Endothelial cell of umbilical vein (primary cell): Measurements from ENCODE around the gene CRELD2.

Experiments used
- EZH2 ChIP-seq: IDR thresholded peaks from 2 replicates; pipeline ENCODE4 v1.6.1; 2012; ENCODE audit warnings: borderline replicate concordance, low read depth, mild to moderate bottlenecking, moderate library complexity, low read length, inconsistent platforms; ENCODE audit not compliant: severe bottlenecking
- FOS ChIP-seq: IDR thresholded peaks from 2 replicates; pipeline ENCODE4 v1.6.1; 2011; ENCODE audit warnings: mild to moderate bottlenecking, low read length, moderate library complexity, borderline replicate concordance; ENCODE audit not compliant: insufficient read depth
- GATA2 ChIP-seq: IDR thresholded peaks from 2 replicates; pipeline ENCODE4 v1.7.0; 2011; ENCODE audit warnings: low read depth, mild to moderate bottlenecking, moderate library complexity, mixed read lengths, low read length; ENCODE audit not compliant: insufficient read length, insufficient read depth
- JUN ChIP-seq: IDR thresholded peaks from 2 replicates; pipeline ENCODE4 v1.6.1; 2011; ENCODE audit warnings: borderline replicate concordance, low read depth; ENCODE audit not compliant: insufficient read length, insufficient read depth
- MYC ChIP-seq: IDR thresholded peaks from one replicate; pipeline ENCODE4 v1.6.1; 2011; ENCODE audit warnings: mild to moderate bottlenecking, low read depth, low read length
- POLR2A ChIP-seq: IDR thresholded peaks from 2 replicates; pipeline ENCODE4 v1.6.1; 2012; ENCODE audit warnings: low read depth, mild to moderate bottlenecking, control low read depth, low read length
- POLR2AphosphoS5 ChIP-seq: IDR thresholded peaks from 2 replicates; pipeline ENCODE4 v1.6.1; 2012; ENCODE audit warnings: low read depth, mild to moderate bottlenecking, control low read depth, low read length, moderate library complexity; ENCODE audit not compliant: insufficient read depth
- TF ChIP-seq, protein P1 (sequence below), 2 donors: IDR thresholded peaks; 1 replicate in 1 of 2; 2 replicates in 1 of 2; pipeline ENCODE4 v1.5.1; 2011; ENCODE audit warnings: low read length in 2 of 2, mild to moderate bottlenecking in 2 of 2, moderate library complexity in 2 of 2, control low read depth in 1 of 2, inconsistent platforms in 1 of 2, low read depth in 1 of 2; ENCODE audit not compliant: insufficient read depth in 1 of 2; ENCODE audit errors: extremely low read depth in 1 of 2
- TF ChIP-seq, protein P2 (sequence below): IDR thresholded peaks from 2 replicates; pipeline ENCODE4 v1.6.1; 2011; ENCODE audit not compliant: insufficient read depth, insufficient read length

DNA sequence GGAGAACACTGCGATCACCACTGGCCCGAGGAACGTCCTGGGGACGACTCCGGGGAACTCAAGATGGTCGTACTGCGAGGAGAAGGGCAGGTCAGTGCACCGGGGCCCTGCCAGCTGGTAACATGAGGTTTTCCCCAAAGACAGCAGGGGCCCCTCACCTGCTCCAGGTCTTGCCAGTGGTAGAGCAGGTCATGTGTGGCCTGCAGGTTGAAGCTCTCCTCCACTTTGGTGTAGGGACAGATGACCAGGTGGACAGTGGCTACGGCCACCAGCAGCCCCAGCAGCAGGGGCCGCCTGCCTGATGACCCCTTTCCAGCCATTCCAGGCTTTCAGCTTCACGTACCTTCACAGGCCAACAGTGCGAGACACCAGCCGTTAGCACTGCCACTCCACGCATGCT lies 5.0 kb upstream of the CRELD2 start:
- TF ChIP-seq, protein P1, sequence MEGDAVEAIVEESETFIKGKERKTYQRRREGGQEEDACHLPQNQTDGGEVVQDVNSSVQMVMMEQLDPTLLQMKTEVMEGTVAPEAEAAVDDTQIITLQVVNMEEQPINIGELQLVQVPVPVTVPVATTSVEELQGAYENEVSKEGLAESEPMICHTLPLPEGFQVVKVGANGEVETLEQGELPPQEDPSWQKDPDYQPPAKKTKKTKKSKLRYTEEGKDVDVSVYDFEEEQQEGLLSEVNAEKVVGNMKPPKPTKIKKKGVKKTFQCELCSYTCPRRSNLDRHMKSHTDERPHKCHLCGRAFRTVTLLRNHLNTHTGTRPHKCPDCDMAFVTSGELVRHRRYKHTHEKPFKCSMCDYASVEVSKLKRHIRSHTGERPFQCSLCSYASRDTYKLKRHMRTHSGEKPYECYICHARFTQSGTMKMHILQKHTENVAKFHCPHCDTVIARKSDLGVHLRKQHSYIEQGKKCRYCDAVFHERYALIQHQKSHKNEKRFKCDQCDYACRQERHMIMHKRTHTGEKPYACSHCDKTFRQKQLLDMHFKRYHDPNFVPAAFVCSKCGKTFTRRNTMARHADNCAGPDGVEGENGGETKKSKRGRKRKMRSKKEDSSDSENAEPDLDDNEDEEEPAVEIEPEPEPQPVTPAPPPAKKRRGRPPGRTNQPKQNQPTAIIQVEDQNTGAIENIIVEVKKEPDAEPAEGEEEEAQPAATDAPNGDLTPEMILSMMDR (IDR thresholded peaks at IDR 0.05; ENCODE audit: extremely low read depth in 1 of 2, insufficient read depth in 1 of 2, low read depth in 1 of 2, low read length in 2 of 2) = no peak
- TF ChIP-seq GATA2 = no peak
- no peak for TF ChIP-seq EZH2
- no peak for TF ChIP-seq MYC
- no peak for TF ChIP-seq FOS
- TF ChIP-seq POLR2A = no peak
- TF ChIP-seq, protein P2, sequence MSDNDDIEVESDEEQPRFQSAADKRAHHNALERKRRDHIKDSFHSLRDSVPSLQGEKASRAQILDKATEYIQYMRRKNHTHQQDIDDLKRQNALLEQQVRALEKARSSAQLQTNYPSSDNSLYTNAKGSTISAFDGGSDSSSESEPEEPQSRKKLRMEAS = no peak
- TF ChIP-seq JUN = no peak
- no peak for TF ChIP-seq POLR2AphosphoS5
